ENCODE measurements around the gene TRDMT1.

The TRDMT1 gene

DNA sequence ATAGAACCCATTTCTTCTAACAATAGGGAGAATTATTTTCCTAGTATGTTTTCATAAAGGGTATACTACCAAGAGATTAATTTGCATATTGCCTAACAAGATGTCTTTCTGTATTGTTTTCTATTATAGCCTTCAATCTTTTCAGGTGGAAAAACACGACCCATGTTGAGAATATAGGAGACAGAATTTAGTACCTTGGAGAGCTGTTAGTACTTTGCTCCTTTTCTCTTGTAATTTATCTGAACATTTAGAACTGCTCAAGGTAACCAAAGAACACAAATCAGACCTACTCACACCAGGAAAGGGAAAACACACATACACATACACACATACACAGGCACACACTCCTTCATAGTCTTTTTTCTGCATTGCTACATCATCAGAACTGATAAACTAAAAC is 7.8 kb upstream of the TRDMT1 start:
- DNase-seq, result no peak

DNA sequence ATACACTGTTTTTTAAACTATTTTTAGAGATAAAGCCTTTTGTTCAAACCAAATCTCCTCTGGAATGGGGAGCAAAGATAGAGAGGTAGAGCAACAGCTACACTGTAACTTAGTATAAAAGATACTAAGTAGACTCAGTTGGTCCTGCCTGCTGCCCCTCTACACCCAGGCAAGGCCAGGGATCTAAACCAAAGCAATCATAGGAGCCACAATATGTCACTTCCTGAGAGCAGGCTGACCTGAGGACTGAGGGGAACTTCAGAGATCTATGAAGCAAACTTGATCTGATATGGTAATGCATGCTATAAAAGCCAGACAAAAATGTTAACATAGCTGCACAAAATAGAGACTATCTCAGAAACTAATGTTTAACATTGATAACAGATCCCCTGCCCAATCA is 7.0 kb upstream of the TRDMT1 start:
- no peak for DNase-seq

DNA sequence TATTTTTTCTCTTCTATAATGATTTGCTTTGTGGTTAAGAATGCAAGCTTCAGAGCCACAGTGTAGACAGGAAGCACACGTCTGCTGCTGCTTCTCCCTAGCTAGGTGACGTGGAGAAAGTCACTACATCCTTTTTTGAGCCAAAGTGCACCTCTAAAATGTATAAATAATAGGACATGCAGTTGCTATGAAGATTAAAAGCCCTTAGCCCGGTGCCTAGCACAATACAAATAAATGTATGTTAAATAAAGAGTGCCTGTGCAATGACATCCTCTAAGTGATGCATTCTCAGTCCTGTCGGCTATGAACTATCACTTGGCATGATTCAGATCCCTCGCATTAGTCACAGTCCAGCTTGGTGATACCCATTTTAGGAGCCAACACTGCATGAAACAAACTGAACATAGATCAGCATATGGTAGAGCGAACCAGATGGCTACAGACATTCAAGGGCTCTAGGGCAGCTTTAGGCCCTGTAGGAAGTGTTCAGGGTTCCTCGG is 4.8 kb upstream of the TRDMT1 start:
- no peak for DNase-seq

DNA sequence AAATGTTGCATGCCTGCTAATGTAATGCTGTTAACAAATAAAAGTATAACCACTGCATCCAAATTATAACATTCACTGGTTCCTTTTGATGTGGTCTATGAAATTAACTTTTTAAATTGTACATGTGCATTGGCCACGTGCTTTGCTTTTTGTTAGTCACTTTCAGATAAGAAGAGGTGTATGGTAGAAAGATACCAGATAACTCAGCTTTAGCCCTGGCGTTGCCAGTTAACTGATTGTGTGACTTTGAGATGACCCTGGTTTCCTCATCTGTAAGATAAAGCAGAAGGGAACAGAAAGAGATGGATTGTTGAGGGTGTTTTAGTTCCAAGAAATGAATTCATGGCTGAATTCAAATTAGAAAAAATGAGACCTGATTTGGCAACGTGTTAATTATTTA is 1.9 kb upstream of the TRDMT1 start:
- DNase-seq, result no peak

DNA sequence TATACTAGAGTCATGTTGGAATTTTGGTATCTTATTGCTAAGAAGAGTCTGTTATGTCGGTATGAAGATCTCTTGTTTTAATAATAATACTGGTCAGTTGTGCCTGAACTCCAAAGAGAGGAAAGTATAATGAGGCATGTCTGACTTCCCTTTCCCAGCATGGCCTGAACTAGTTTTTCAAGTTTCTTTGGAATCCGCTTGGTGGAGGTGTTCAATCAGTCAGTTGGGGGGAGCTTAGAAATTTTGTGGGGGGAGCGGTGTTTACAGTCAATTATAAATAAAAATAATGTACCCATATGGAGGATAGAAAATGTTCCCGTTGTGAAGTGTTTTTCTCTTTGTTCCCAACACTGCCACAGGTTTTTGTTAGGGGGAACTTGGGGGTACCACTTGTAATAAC is 1.5 kb upstream of the TRDMT1 start:
- no peak for DNase-seq

DNA sequence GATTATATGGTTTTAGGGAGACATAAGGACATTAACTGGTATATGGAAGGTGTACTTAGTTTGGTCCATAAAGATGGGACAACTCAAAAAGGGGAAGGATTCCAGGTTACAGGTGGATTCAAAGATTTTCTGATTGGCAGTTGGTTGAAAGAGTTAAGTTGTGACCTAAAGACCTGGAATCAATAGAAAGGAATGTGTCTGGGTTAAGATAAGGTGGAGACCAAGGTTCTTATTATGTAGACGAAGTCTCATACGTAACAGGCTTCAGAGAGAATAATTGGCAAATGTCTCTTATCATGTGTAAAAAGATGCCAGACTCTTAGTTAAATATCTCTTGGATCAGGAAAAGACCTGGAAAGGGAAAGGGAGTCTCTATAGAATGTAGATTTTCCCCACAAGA is 1.0 kb upstream of the TRDMT1 start:
- DNase-seq, result no peak

DNA sequence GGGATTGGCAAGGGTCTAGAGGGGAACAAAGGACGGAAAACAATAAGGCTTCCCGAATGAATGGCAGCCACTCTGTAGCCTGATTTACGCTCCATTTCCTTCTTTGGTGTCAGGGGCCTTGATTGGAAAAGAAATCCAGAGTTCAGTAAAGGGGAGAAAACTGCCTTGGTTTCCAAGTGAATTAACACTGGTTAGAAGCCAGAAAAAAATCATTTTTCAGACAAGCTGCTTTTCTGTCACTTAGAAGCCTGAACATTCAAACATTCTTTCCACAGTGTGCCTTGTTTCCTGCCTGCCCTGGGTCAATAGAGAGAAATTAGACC is 283 bp upstream of the TRDMT1 start:
- no peak for DNase-seq

DNA sequence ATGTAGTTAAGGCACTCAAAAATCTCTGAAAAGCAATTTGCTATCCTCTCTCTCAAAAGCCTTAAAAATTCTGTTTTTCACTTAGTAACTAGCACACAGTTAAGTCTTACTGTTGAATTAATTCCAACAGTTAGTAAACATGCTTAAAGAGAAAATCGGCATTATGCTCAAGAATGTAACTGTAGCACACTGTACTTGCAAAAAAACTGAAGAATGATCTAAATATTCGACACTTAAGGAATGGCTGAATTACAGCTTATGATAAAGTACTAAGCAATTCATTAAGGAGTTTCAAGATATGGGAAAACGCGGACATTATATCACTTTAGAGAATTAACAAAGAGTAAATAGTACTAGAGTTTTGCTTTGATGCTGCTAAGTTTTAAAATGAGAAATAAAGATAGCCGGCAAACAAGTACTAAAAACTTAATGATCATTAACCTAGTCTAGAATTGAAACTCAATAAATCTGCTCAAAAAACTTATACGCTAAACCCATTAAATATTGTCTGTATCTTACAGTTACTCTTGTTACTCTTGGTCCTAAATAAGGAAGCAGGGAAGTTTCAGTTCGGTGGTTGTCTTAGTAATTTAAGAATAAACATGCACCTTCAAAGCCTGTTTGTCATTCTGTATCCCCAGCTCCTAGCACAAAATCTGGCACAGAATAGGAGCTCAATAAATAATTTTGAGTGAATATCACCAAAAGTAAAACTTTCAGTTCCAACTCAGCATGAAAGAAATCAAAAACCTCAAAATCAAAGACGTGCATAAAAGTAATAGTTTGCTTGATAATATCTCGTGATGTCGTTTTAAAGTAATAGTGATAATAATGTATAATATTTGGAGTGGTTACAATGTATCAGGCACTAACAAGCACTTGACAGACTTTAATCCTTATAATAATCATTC is 1.2 kb downstream of the TRDMT1 start:
- DNase-seq, result no peak

DNA sequence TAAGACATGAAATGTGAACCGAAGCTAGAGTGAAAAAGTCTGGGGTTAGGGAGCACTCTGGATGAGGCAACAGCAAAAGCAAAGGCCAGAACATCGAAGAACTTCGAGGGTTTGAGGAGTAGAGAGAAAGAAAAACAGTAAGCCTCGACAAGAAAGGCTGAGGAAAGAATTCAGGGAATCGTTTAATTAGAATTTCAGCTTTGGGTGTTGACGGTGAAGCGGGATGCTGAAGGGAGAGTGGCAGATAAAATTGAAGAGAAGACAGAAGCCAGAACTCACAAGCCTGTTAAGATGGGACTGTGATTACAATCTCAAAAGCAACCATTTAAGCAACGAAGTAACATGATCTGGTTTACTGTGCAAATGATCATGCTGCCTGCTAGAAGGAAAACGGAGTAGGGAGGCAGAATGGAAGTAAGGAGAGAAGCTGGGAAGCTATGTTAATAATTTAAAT is 2.1 kb downstream of the TRDMT1 start:
- DNase-seq, result no peak

DNA sequence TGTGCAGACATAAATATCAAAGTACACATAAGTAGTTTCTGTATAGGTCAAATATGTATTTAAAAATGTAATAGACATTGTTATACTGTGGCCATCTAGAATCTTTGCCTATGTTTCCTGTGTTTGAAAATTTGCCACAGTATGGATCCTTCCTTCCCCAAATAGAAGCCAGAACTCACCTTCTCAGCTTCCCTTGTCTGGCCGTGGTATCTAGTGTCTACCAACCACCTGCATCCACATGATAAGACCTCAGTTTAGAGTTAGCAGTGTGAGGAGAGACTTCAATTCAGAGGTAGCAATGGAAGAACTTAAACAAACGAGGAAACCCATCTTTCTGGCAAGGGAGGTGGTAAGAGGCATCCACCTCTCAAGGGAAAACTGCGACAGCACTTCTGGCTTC is 4.9 kb downstream of the TRDMT1 start:
- no peak for DNase-seq

DNA sequence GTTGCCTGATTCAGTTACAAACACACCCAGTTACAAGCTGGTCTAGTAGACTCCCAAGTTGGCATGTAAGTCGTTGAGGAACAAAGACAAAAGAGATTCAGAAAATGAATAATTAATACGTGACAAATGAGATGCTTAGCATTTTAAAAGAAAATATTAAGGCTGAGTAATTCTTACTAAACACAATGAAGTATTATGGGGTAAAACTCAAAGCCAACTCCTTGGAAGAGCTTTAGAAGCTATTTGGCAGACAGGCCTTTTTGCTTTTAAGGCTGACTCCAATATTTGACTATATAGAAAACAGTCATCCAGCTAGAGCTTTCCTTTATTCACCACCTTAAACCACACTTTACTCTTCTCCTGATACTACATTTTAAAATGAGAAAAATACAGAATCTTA is 5.4 kb downstream of the TRDMT1 start:
- no peak for DNase-seq

DNA sequence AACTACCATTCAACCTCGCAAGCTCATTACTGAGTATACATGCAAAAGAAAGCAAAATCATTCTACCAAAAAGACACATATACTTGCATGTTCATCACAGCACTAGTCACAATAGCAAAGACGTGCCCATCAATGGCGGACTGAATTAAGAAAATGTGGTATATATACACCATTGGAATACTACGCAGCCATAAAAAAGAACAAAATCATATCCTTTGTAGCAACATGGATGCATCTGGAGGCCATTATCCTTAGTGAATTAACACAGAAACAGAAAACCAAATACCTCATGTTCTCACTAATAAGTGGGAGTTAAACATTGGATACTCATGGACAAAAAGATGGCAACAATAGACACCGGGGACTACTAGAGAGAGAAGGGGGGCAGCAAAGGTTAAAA is 6.4 kb downstream of the TRDMT1 start:
- DNase-seq, result no peak

DNA sequence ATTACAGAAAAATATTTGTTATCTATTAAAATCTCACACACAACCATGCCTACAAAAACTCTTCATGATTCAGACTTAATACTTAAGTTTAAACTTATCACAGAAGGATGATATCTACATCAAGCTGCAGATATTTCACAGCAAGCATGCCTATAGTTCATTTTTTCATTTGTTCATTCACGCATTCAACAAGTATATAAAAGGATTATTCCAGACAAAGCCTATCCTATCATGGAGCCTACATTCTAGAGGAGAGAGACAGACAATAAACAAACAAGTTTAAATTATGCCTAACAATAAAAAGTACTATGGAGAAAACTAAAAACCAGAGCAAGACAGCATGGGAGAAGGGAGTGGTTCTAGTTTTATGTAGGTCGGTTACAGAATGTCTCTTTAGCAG is 10.9 kb downstream of the TRDMT1 start:
- no peak for DNase-seq

DNA sequence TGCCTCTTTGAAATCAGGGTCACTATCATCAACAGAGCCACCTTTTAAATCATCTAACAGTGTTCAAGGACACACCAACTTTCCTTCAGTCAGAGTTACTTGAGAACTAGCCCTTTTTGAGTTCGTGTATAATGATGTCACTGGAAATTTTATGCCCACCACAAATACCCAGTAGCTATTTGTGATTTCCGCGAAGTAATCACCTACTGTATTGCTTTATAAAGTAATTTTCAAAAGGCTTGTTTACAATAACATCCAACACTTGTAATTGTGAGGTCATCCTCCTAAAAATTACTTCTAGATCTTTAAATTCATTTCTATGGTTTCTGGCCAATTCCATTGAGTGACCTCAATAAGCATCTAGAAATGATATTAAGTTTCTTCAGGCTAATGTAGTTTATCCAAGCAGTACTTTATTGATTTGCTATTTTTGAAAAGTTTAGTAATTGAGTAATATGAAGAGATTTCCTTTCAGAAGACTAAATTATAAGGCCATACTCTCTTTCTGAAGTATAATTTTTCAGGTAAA is 12.8 kb downstream of the TRDMT1 start:
- DNase-seq, result no peak

DNA sequence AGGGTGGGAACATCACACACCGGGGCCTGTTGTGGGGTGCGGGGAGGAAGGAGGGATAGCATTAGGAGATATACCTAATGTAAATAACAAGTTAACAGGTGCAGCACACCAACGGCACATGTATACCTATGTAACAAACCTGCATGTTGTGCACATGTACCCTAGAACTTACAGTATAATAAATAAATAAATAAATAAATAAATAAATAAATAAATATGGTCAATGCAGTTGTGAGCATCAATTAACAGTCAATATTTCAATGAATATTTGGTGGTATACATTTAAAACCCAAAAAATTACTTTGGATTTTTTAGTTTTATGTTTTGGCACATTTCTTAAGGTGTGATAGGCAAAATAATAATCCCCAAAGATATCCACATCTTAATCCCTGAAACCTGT is 15.6 kb downstream of the TRDMT1 start:
- no peak for DNase-seq

DNA sequence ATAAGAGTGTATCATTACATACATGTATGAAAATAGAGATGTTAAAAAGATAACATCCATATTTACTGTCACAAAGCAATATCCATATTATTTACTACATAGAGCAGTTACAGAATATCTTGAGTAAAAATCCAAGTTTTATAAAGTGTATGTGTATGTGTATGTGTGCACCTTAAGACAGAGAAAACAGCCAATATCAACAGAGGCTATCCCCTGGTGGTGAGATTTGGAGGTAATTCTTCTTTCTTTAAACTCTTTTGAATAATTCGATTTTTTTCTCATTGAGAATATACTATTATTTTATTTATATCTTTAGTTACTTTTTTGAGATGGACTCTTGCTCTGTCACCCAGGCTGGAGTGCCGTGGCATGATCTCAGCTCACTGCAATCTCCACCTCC is 18.4 kb downstream of the TRDMT1 start:
- DNase-seq, result no peak

DNA sequence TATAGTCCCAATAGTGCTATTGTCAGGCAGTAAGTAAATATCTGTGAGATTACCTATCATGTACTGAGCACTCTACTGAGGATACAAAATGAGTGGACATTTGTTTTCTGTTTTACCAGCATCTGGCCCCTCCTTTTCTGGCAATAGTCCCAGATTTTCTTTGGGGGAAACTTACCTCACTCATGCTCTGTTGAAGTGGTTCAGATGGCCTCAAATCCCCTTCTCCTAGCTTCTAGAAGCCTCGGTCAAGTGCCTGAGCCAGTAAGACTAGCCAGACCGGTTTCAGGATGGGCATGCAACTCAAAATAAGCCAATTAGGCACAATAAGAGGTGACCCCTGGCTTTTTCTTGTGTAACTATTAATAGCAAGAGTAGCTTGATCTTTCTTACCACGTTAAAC is 19.7 kb downstream of the TRDMT1 start:
- DNase-seq, result peak in 1 of 2 experiments; percentile 1

DNA sequence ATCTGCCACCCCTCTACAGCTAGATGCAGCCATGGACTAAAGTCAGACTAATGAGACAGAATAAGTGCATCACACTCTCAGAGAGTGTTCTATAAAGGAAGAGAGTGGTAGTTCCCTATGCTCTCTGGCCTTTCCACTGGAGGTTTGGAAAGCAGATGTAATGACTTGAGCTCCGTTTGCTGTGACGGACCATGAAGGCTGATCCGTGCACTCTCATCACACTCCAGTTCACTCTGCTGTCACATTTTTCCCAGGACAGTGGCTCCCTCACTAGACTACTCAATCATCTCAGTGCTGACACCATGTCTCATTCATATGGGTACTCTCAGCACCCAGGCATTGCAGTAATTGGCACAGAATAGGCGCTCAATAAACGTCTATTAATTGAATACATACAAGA is 20.4 kb downstream of the TRDMT1 start:
- no peak for DNase-seq

DNA sequence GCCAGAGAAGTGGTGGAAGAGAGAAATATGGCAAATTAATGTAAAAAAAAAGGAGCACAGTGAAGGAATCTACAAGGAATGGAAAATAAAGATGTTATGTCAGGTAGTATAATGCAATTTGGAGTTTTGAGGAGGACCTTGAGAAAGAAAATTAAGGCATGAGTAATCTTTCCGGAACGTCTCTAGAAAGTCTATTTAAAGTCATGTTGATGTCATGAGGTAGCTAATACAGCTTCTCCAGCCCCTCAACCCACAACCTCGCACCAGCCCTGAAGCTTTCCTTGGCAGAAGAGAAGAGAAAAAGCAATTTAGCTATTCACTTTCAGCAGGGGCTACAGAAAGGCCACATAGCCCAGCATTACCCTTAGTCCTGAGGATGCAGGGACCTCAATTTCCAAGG is 22.5 kb downstream of the TRDMT1 start:
- no peak for DNase-seq

DNA sequence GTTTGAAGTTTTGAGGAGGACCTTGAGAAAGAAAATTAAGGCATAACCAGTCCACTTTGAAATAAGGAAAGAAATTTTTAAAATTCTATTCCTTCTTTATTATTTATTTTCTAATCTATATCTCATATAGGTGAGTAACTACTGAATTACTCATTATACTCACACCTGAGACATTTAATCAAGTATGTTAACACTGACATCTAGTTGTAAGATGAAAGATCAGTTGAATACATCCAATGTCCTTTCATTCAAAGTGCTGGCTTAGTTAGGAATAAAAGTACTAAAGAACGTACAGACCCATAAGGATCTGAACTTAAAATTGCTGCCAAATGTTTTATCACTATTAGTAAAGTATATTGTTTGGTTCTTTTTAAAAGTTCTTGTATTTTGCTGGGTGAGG is 23.5 kb downstream of the TRDMT1 start:
- DNase-seq, result no peak

DNA sequence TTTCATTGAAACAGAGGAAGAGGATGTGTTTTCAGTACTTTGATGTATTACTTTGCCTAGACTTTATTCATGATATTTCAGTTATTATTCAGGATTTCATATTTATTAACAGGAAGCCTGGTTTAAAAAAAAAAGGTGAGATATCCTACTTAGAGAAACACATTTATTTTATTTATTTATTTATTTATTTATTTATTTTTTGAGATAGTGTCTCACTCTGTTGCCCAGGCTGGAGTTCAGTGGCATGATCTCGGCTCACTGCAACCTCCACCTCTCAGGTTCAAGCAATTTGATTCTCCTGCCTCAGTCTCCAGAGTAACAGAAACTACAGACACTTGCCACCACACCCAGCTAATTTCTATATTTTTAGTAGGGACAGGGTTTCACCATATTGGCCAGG is 24.5 kb downstream of the TRDMT1 start:
- no peak for DNase-seq

DNA sequence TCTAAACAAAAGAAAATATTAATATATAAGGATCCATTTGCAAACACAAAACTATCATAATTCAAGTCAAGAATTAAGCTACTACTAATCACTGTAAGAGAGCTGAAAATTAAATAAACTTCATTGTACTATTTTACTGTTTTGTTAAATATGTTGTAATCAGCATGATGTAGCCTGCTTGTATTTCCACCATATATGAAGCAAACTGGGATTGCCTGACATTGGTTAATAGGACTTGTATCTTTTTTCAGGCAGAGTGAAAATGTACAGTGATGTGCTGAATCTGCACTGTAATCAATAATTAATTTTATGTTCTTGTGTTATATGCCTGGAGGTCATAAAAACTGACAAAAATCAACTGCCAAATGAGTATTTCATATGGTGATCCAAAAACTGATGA is 25.4 kb downstream of the TRDMT1 start:
- no peak for DNase-seq

DNA sequence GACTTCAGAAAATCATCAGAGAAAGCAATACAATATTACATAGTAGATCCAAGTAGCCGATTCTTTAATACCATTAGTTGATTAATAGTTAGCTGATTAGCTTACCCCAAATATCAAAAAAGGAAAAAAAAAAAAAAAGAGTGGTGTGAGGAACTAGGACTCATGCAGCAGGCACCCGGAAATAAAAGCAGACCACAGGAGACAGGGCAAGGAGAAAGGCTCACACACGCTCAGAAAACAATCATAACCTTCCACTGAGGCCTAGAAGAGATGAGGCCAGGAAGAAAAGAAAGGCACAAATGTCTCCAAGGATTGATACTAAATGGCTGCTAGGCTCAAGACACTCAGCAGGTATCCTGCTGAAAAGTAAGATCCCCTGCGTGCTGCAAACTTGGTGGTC is 25.9 kb downstream of the TRDMT1 start:
- DNase-seq, result no peak

DNA sequence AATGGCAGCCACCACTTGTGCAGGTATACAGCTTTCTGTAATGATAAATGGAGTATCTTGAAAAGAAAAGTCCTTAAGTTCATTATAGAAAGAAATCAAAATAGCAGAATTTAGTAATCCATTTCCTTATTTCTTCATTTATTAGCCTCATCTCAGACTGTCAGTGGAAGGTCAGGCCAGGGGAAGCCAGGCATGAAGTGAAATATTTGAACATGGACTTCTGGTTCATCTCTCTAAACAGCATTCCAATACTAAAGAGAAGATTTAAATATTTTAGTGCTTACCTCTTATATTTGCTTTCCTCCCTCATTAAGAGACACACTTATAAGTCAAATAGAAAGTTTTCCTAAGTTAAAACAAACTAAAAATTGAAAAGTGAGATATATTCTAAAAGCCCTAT is 26.8 kb downstream of the TRDMT1 start:
- DNase-seq, result no peak

DNA sequence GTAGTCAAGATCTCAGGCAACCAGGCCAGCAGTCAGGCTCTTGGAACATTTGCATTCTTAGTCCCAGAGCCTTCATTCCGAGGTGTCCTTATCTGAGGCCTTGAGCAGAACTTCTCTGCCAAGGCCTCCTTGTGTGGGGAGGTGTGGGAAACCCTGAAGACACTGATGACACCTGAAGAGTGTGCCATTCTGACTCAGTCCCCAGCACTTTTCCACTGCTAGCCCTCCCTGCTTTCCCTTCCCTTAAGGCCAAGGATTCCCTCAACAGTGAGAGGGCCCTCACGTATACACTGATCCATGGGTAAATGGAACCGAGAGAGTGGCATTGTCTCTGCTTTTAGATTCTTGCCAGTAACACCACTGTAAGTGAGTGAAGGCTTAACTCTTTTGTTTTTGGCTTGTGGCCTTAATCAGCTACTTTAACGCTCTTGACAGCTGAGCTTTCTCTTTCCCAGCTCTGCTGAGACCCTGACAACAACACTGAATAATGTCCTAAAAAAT is 30.3 kb downstream of the TRDMT1 start:
- DNase-seq, result no peak
